NCI-H510A (cell line): ENCODE data around the gene GPR4.

Source experiments
- DNase-seq: peaks from one replicate; lab custom pipeline; 2025; lab: John Stamatoyannopoulos, UW

The GPR4 gene

GRCh38 chr19:45547965-45548609, 53.9 kb downstream of the GPR4 start:
- no peak for DNase-seq

- no peak for DNase-seq
Measured at GRCh38 chr19:45547211-45547770, 54.7 kb downstream of the GPR4 start.

GRCh38 chr19:45542234-45542668, 59.8 kb downstream of the GPR4 start:
- no peak for DNase-seq
